H1 (cell line): ENCODE results near the gene CHD5. TPM values are rescaled to one million over a fixed set of nuclear protein-coding genes. Genes with fewer than 3 reads are reported as not detected.

Experiments used
- CEBPB ChIP-seq: IDR thresholded peaks from 2 replicates; pipeline ENCODE4 v1.6.1; 2012; ENCODE audit warnings: low read depth, low read length
- CREB1 ChIP-seq: IDR thresholded peaks from 2 replicates; pipeline ENCODE4 v1.6.1; 2012; ENCODE audit warnings: inconsistent platforms
- HDAC2 ChIP-seq, 2 experiments: fragments of 300-600 bp in 1 of 2; sonication (generic) in 1 of 2; IDR thresholded peaks; 2 replicates each; pipeline ENCODE4 v1.6.1; 2011 to 2012; ENCODE audit warnings: low read depth in 2 of 2, low read length in 2 of 2, mild to moderate bottlenecking in 2 of 2, moderate library complexity in 2 of 2, borderline replicate concordance in 1 of 2, inconsistent platforms in 1 of 2
- POLR2A ChIP-seq, 2 experiments: IDR thresholded peaks; 1 replicate in 1 of 2; 2 replicates in 1 of 2; pipeline ENCODE4 v1.6.1; 2011; ENCODE audit warnings: low read depth in 2 of 2, low read length in 2 of 2, mild to moderate bottlenecking in 2 of 2; ENCODE audit errors: control extremely low read depth in 1 of 2
- POLR2AphosphoS5 ChIP-seq: IDR thresholded peaks from 2 replicates; pipeline ENCODE4 v1.6.1; 2011; ENCODE audit warnings: low read depth, low read length
- polyA plus RNA-seq, 7 experiments: library from polyadenylated mRNA; depleted of rRNA in 3 of 7; stranded (reverse) in 5 of 7; unstranded in 2 of 7; fragments of >200 nt in 5 of 7; fragments of 200-250 nt in 2 of 7; gene quantifications; 1 replicate in 5 of 7; 2 replicates in 1 of 7; 4 replicates in 1 of 7; pipeline versions ENCODE4 v1.2.1 to v1.2.3, GENCODE V29; 2011 to 2013; ENCODE audit warnings: missing spikeins in 2 of 7, mixed read lengths in 2 of 7
- total RNA-seq: library from RNA; stranded (reverse); fragmentation: NEBNext Ultra II Directional; extraction: Animal tissue kit (Norgen Biotek cat#: 25700); gene quantifications from 2 replicates; pipeline ENCODE4 v1.2.1, GENCODE V29; 2021
- TF ChIP-seq, protein P1 (sequence below): IDR thresholded peaks from 2 replicates; pipeline ENCODE4 v1.6.1; 2012; ENCODE audit warnings: low read length, inconsistent platforms
- TF ChIP-seq, protein P2 (sequence below): fragments of 300-600 bp; sonication (generic); IDR thresholded peaks from 2 replicates; pipeline ENCODE4 v1.7.1; 2012; ENCODE audit warnings: low read length, moderate library complexity, mild to moderate bottlenecking, inconsistent platforms; ENCODE audit not compliant: insufficient replicate concordance

Gene CHD5
- total and polyA plus RNA-seq, 2 of the 8 experiments (the other 6 are each of a cell fraction or from before 2014, with no cell fraction given): 0.42 to 1.8 TPM

- TF ChIP-seq, protein P1, sequence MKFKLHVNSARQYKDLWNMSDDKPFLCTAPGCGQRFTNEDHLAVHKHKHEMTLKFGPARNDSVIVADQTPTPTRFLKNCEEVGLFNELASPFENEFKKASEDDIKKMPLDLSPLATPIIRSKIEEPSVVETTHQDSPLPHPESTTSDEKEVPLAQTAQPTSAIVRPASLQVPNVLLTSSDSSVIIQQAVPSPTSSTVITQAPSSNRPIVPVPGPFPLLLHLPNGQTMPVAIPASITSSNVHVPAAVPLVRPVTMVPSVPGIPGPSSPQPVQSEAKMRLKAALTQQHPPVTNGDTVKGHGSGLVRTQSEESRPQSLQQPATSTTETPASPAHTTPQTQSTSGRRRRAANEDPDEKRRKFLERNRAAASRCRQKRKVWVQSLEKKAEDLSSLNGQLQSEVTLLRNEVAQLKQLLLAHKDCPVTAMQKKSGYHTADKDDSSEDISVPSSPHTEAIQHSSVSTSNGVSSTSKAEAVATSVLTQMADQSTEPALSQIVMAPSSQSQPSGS: no peak
- TF ChIP-seq CREB1: peak; percentile 52; the same call in 1 of the 2 replicates
- no peak for TF ChIP-seq CEBPB
- TF ChIP-seq HDAC2 (IDR thresholded peaks at IDR 0.05; ENCODE audit: borderline replicate concordance in 1 of 2, low read depth in 2 of 2, low read length in 2 of 2): peak; percentile 30 to 60; a peak in 1 of 4 replicates
- TF ChIP-seq POLR2AphosphoS5: no peak
- TF ChIP-seq POLR2A (IDR thresholded peaks at IDR 0.05; ENCODE audit: control extremely low read depth in 1 of 2, low read depth in 2 of 2, low read length in 2 of 2): no peak
- TF ChIP-seq, protein P2, sequence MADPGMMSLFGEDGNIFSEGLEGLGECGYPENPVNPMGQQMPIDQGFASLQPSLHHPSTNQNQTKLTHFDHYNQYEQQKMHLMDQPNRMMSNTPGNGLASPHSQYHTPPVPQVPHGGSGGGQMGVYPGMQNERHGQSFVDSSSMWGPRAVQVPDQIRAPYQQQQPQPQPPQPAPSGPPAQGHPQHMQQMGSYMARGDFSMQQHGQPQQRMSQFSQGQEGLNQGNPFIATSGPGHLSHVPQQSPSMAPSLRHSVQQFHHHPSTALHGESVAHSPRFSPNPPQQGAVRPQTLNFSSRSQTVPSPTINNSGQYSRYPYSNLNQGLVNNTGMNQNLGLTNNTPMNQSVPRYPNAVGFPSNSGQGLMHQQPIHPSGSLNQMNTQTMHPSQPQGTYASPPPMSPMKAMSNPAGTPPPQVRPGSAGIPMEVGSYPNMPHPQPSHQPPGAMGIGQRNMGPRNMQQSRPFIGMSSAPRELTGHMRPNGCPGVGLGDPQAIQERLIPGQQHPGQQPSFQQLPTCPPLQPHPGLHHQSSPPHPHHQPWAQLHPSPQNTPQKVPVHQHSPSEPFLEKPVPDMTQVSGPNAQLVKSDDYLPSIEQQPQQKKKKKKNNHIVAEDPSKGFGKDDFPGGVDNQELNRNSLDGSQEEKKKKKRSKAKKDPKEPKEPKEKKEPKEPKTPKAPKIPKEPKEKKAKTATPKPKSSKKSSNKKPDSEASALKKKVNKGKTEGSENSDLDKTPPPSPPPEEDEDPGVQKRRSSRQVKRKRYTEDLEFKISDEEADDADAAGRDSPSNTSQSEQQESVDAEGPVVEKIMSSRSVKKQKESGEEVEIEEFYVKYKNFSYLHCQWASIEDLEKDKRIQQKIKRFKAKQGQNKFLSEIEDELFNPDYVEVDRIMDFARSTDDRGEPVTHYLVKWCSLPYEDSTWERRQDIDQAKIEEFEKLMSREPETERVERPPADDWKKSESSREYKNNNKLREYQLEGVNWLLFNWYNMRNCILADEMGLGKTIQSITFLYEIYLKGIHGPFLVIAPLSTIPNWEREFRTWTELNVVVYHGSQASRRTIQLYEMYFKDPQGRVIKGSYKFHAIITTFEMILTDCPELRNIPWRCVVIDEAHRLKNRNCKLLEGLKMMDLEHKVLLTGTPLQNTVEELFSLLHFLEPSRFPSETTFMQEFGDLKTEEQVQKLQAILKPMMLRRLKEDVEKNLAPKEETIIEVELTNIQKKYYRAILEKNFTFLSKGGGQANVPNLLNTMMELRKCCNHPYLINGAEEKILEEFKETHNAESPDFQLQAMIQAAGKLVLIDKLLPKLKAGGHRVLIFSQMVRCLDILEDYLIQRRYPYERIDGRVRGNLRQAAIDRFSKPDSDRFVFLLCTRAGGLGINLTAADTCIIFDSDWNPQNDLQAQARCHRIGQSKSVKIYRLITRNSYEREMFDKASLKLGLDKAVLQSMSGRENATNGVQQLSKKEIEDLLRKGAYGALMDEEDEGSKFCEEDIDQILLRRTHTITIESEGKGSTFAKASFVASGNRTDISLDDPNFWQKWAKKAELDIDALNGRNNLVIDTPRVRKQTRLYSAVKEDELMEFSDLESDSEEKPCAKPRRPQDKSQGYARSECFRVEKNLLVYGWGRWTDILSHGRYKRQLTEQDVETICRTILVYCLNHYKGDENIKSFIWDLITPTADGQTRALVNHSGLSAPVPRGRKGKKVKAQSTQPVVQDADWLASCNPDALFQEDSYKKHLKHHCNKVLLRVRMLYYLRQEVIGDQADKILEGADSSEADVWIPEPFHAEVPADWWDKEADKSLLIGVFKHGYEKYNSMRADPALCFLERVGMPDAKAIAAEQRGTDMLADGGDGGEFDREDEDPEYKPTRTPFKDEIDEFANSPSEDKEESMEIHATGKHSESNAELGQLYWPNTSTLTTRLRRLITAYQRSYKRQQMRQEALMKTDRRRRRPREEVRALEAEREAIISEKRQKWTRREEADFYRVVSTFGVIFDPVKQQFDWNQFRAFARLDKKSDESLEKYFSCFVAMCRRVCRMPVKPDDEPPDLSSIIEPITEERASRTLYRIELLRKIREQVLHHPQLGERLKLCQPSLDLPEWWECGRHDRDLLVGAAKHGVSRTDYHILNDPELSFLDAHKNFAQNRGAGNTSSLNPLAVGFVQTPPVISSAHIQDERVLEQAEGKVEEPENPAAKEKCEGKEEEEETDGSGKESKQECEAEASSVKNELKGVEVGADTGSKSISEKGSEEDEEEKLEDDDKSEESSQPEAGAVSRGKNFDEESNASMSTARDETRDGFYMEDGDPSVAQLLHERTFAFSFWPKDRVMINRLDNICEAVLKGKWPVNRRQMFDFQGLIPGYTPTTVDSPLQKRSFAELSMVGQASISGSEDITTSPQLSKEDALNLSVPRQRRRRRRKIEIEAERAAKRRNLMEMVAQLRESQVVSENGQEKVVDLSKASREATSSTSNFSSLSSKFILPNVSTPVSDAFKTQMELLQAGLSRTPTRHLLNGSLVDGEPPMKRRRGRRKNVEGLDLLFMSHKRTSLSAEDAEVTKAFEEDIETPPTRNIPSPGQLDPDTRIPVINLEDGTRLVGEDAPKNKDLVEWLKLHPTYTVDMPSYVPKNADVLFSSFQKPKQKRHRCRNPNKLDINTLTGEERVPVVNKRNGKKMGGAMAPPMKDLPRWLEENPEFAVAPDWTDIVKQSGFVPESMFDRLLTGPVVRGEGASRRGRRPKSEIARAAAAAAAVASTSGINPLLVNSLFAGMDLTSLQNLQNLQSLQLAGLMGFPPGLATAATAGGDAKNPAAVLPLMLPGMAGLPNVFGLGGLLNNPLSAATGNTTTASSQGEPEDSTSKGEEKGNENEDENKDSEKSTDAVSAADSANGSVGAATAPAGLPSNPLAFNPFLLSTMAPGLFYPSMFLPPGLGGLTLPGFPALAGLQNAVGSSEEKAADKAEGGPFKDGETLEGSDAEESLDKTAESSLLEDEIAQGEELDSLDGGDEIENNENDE: no peak
Observed at GRCh38 chr1:6208723-6209660, 28.9 kb upstream of the CHD5 start (continued).
